HG03432 (cell line): Measurements from ENCODE around the gene SLC38A6.
A peak's percentile ranks its signal among the peaks of the same experiment; 100 is the strongest.
"Not testable (repeated sequence)": the region's sequence is repeated elsewhere in the genome, so short reads cannot be mapped to it uniquely, and the experiment has no call there.

ENCODE experiments used
- ATAC-seq: cut with Tn5 transposase; IDR thresholded peaks from one replicate; pipeline ENCODE4 v1.9.1; 2021; ENCODE audit warnings: mild to moderate bottlenecking, moderate library complexity; ENCODE audit not compliant: unreplicated experiment

SLC38A6 gene

GRCh38 chr14:61048640-61049039 is 67.6 kb downstream of the SLC38A6 start:
- no peak for ATAC-seq

GRCh38 chr14:61050417-61050816 is 69.4 kb downstream of the SLC38A6 start:
- ATAC-seq = no peak

GRCh38 chr14:61051051-61051450 is 70.0 kb downstream of the SLC38A6 start:
- no peak for ATAC-seq

DNA sequence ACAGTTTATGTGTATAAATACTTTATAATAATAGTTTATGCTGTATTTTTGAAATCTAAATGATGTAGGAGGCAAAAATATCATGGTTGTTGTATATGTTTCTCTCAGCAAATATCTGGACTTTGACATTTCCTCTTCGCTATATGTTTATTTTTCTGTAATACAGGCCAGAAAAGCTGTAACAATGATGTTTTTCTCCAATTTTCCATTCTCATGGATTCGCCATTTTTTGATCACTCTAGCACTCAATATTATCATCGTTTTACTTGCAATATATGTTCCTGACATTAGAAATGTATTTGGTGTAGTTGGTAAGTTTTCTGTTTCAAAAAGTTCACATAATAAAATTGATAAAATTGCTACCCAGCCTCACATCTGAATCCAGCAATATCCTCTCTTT is 70.6 kb downstream of the SLC38A6 start:
- no peak for ATAC-seq

GRCh38 chr14:61063461-61063860 is 82.4 kb downstream of the SLC38A6 start:
- ATAC-seq = no peak

- no peak for ATAC-seq
Observed at GRCh38 chr14:61064210-61064609, 83.2 kb downstream of the SLC38A6 start.

GRCh38 chr14:61064856-61065255 is 83.8 kb downstream of the SLC38A6 start:
- no peak for ATAC-seq

GRCh38 chr14:61065656-61066055 is 84.6 kb downstream of the SLC38A6 start:
- no peak for ATAC-seq

- ATAC-seq = not testable (repeated sequence)
Observed at GRCh38 chr14:61072442-61072841, 91.4 kb downstream of the SLC38A6 start.

GRCh38 chr14:61074852-61075251 is 93.8 kb downstream of the SLC38A6 start:
- ATAC-seq = no peak

- ATAC-seq = no peak
Observed at GRCh38 chr14:61076556-61076955, 95.5 kb downstream of the SLC38A6 start.

GRCh38 chr14:61077437-61077836 is 96.4 kb downstream of the SLC38A6 start:
- no peak for ATAC-seq

DNA sequence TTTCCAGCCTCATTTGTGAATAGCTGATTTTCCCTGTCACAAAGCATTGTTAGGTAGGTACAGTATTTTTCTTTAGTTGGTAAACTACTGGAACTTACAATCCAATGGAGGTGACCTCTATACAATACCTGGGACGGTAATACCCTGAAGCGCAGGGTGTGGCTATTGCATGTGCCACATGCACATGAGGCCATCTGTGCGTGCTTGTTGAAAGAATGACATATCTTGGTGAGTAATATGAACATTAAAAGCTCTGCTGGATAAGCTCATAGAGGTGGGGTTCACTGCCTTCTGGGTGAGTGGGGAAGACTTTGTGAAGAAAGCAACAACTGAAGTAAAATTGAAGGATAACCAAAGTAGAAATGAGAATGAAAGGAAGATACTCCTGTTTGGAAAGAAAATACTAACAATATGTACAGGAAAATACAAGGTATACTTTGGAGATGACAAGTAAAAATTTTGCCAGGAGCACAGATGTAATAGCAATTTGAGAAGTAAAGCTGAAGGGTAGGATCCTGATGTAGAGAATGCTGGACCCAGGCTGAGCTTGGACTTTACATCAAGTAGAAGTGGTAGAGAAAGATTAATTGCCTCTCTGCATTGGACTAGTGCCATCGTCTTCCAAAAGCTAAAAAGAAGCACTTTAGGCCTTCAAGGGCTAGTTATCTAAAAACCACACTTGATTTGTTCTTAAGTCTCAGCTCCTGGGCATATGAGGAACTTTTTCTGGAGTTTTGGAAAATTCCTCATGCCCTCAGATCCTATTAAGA is 97.1 kb downstream of the SLC38A6 start:
- ATAC-seq = no peak

DNA sequence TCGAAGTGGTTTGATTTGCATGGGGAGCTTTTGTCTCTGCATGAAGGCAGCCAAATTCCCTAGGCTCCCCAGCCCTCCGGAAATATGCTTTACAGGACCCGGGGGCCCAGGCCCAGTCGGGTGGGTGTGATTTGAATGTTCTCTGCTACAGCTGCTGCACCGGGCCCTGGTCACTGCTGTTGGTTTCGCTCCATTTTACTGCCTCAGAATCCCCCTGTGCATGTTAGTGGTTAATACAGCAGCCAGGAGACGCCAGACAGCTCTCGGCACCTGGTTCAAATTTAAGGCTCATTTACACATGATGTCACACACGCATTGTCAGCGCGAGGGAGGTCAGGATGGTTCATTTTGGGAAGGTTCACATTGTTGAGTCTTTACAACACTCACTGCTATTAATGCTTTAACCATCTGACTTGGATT is 99.6 kb downstream of the SLC38A6 start:
- ATAC-seq = peak; percentile 94

- no peak for ATAC-seq
Observed at GRCh38 chr14:61088081-61088480, 107.0 kb downstream of the SLC38A6 start.

DNA sequence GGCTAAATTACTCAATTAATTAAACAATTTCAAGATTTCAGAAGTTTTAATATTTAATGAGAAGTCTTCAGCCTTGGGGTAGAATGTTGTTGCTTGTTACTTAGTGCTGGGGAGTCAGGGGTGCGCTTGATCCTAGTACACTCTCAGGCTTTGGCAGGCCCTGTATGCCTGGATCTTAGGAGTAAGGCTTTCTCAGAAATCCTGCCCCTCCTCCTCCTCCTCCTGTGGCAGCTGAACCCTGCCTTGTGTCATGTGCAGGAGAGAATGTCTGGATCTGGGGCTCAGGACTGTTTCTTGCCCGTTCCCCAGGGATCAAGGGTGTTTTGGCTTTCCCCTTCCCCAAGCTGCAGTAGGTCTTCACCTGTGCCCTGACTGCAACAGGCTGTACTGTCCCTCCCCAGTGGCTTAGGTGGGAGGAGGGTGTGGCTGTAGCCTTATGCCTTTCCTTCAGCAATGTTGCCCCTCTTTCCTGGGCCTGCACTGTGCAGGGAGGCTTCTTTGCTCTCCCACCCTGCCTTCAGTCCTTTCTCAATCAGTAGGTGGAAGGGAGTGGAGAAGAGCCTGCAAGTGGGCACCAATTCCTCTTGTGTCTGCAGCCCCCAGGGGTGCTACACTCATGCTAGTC is 108.2 kb downstream of the SLC38A6 start:
- no peak for ATAC-seq

DNA sequence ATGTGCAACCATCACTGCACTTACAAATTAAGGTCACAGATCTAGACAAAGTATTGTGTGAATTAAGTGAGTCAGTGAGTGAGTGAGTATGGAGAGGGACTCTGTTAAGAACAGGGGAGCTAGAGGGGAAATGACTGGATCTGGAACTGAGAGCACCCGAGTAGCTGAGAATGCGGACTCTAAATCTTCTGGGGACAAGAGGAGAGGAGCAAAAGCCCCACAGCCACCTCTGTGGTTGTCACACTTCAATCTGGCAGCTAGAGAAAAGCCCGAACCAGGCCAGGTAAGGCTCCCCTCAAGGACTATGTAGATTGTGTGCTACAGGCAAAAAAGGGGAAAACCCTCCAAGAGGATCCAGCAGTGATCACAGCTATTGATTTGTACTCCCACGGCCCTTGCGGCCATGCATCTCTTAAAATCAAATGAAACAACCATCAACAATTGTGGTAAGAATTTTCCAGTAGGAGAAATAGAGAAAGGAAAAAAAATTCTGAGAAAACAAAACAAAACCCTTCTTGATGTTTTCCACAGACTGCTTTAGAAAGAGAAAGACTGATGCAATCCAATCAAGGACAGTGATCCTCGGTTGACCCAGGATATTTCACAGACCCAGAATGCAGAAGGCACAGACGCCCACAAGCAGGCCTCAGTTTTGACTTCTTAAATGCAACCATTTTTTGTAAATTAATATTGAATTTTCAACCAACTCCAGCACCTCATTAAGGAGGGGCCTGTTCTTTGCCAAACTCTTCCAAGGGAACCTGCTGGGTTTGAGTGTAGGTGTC is 109.6 kb downstream of the SLC38A6 start:
- ATAC-seq = peak; percentile 87

DNA sequence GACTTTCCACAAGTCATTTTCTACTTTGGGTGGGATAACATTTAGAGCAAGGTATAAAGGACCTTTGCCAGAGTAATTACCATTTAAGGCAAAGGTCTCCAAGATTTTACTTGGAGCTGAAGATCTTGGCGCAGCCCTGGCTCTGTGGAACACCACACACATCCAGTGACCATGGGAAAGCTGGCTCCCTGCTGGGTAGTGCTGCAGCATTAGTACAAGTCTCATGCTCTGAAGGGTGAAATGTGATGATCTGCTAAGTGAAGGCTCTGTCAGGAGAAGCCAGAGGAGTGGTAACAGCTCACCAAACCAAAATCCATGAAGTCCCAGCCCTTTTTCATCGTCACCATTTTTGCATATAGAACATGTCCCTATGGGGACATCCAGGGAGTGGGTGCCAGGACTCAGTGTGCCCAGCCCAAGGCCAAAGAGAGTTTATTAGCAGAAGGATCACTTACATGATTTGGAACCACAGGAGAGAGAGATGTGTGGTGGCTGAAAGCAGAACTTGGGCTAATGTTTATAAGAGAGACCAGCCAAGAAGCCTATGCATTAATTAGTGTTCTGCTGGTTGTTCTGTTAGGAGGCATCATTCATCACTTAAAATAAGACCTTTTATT is 110.7 kb downstream of the SLC38A6 start:
- no peak for ATAC-seq

- not testable (repeated sequence) for ATAC-seq
Observed at GRCh38 chr14:61098096-61098495, 117.1 kb downstream of the SLC38A6 start.

GRCh38 chr14:61098721-61099120 is 117.7 kb downstream of the SLC38A6 start:
- ATAC-seq = no peak

GRCh38 chr14:61099216-61099835 is 118.3 kb downstream of the SLC38A6 start:
- ATAC-seq = no peak
